Natural killer cell (primary cell): ENCODE results near the gene ECE1. TPM values are rescaled to one million over a fixed set of nuclear protein-coding genes. Genes with fewer than 3 reads are reported as not detected.
A peak's percentile ranks its signal among the peaks of the same experiment; 100 is the strongest.

Source experiments
- ATAC-seq, 3 donors: fragments of 150-1000 bp in 2 of 3; fragments of 200-7000 bp in 1 of 3; cut with Tn5 transposase; 1 replicate in 1 of 3; 2 replicates in 2 of 3; pipeline ENCODE4 v1.10.0; 2021; ENCODE audit warnings: mild to moderate bottlenecking in 2 of 3, moderate library complexity in 2 of 3
- DNase-seq, 2 donors: peaks; one replicate each; pipeline versions ENCODE4 v3.0.0 to v3.0.0-alpha.2; 2013 to 2021; ENCODE audit warnings: mixed read lengths in 1 of 2
- H3K27ac ChIP-seq: one replicate; pipeline ENCODE4 v1.5.1; 2013; ENCODE audit warnings: mild to moderate bottlenecking, low read length
- H3K27me3 ChIP-seq: one replicate; pipeline ENCODE4 v1.6.1; 2013; ENCODE audit warnings: low read length; ENCODE audit not compliant: control insufficient read depth, insufficient read depth
- H3K36me3 ChIP-seq: one replicate; pipeline ENCODE4 v1.6.1; 2013; ENCODE audit warnings: low read length; ENCODE audit not compliant: control insufficient read depth, insufficient read depth
- H3K4me1 ChIP-seq: one replicate; pipeline ENCODE4 v1.6.1; 2013; ENCODE audit warnings: low read length; ENCODE audit not compliant: control insufficient read depth, insufficient read depth
- H3K4me3 ChIP-seq: one replicate; pipeline ENCODE4 v1.5.1; 2013; ENCODE audit warnings: low read length
- H3K9me3 ChIP-seq: one replicate; pipeline ENCODE4 v1.6.1; 2013; ENCODE audit warnings: low read length; ENCODE audit not compliant: control insufficient read depth, insufficient read depth
- H3K27ac Mint-ChIP-seq, 2 donors: one replicate each; pipeline ENCODE4 v1.8.0; 2022; ENCODE audit warnings: mild to moderate bottlenecking in 2 of 2, mixed read lengths in 2 of 2, moderate library complexity in 1 of 2
- H3K27me3 Mint-ChIP-seq, 2 donors: one replicate each; pipeline ENCODE4 v1.8.0; 2022; ENCODE audit warnings: low read depth in 2 of 2, mixed read lengths in 2 of 2
- H3K36me3 Mint-ChIP-seq: one replicate; pipeline ENCODE4 v1.8.0; 2022; ENCODE audit warnings: mixed read lengths
- H3K4me1 Mint-ChIP-seq, 2 donors: one replicate each; pipeline ENCODE4 v1.8.0; 2022; ENCODE audit warnings: mixed read lengths in 2 of 2
- H3K4me3 Mint-ChIP-seq: one replicate; pipeline ENCODE4 v1.8.0; 2022; ENCODE audit warnings: mild to moderate bottlenecking, moderate library complexity, mixed read lengths
- H3K9me3 Mint-ChIP-seq, 2 donors: one replicate each; pipeline ENCODE4 v1.8.0; 2022; ENCODE audit warnings: mixed read lengths in 2 of 2
- WGBS: methylation state at CpG from one replicate; pipeline ENCODE4 v1.1.7; 2013; ENCODE audit warnings: missing lambda C conversion rate; ENCODE audit not compliant: insufficient coverage; 5-methylcytosine and 5-hydroxymethylcytosine counted together
- intact Hi-C: fragments of 100-400 bp; cut with micrococcal nuclease; formaldehyde crosslinking; loops from one replicate; pipeline ENCODE4 v1.14.2; 2022
- total RNA-seq, 4 donors: library from RNA; stranded (reverse); fragments of 120-200 nt in 1 of 4; gene quantifications; one replicate each; pipeline versions ENCODE4 v1.2.3 to v1.2.4, GENCODE V29; 2013 to 2022
- TF ChIP-seq, protein P1 (sequence below): fragments of 200-600 bp; IDR thresholded peaks from one replicate; pipeline ENCODE4 v1.8.0; 2022; ENCODE audit warnings: antibody characterized with exemption

The ECE1 gene
- total RNA-seq, 3 donors from 2014 or later (not counting 1 experiment from before 2014, with no cell fraction given), result 47.2 to 70.1 (median 50.7) TPM

- Mint-ChIP-seq H3K4me1 (peaks cover 35 to 70% of the 10 kb centered on the region in 2 donors), H3K36me3 (no peaks in the 10 kb centered on the region), H3K27me3 (no peaks in the 10 kb centered on the region), H3K9me3 (no peaks in the 10 kb centered on the region), H3K27ac (peak overlapping the region; percentile 36 to 64), H3K4me3 (no peak overlapping the region)
- Histone ChIP-seq H3K36me3 (no peaks in the 10 kb centered on the region), H3K4me1 (peaks cover 46% of the 10 kb centered on the region), H3K4me3 (no peak overlapping the region), H3K27me3 (no peaks in the 10 kb centered on the region), H3K27ac (no peak overlapping the region), H3K9me3 (no peaks in the 10 kb centered on the region)
- ATAC-seq, result no peak
- intact Hi-C loops, result no loop called here
- DNase-seq, result no peak
- TF ChIP-seq, protein P1, sequence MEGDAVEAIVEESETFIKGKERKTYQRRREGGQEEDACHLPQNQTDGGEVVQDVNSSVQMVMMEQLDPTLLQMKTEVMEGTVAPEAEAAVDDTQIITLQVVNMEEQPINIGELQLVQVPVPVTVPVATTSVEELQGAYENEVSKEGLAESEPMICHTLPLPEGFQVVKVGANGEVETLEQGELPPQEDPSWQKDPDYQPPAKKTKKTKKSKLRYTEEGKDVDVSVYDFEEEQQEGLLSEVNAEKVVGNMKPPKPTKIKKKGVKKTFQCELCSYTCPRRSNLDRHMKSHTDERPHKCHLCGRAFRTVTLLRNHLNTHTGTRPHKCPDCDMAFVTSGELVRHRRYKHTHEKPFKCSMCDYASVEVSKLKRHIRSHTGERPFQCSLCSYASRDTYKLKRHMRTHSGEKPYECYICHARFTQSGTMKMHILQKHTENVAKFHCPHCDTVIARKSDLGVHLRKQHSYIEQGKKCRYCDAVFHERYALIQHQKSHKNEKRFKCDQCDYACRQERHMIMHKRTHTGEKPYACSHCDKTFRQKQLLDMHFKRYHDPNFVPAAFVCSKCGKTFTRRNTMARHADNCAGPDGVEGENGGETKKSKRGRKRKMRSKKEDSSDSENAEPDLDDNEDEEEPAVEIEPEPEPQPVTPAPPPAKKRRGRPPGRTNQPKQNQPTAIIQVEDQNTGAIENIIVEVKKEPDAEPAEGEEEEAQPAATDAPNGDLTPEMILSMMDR, result no peak
- WGBS, result 97% methylated on average over 8 of the region's 9 CpGs
These were observed 31.9 kb upstream of the ECE1 start for GRCh38 chr1:21321963-21322680.

GRCh38 chr1:21320410-21321108, 30.3 kb upstream of the ECE1 start:
- Mint-ChIP-seq H3K9me3 (no peaks in the 10 kb centered on the region), H3K4me3 (no peak overlapping the region), H3K27me3 (no peaks in the 10 kb centered on the region), H3K4me1 (peaks cover 34 to 65% of the 10 kb centered on the region in 2 donors), H3K27ac (peak overlapping the region in 1 of 2 donors; percentile 22), H3K36me3 (no peaks in the 10 kb centered on the region)
- WGBS, result 94% methylated on average over 12 of the region's 12 CpGs
- H3K27me3 ChIP-seq, result no peaks in the 10 kb centered on the region
- no peak overlapping the region for H3K4me3 ChIP-seq
- peaks cover 38% of the 10 kb centered on the region for H3K4me1 ChIP-seq
- no peak overlapping the region for H3K27ac ChIP-seq
- H3K36me3 ChIP-seq, result no peaks in the 10 kb centered on the region
- DNase-seq, result no peak
- intact Hi-C loops, result no loop called here
- no peak for ATAC-seq
- TF ChIP-seq, protein P1, result no peak
- H3K9me3 ChIP-seq, result no peaks in the 10 kb centered on the region

GRCh38 chr1:21319447-21320407, 29.5 kb upstream of the ECE1 start:
- WGBS, result 97% methylated on average over 24 of the region's 24 CpGs
- no peaks in the 10 kb centered on the region for H3K27me3 ChIP-seq
- H3K4me1 ChIP-seq, result peaks cover 30% of the 10 kb centered on the region
- no peaks in the 10 kb centered on the region for H3K9me3 ChIP-seq
- no peaks in the 10 kb centered on the region for H3K9me3 Mint-ChIP-seq
- H3K4me3 Mint-ChIP-seq, result no peak overlapping the region
- ATAC-seq (no peak), DNase-seq (no peak)
- intact Hi-C loops, result no loop called here
- no peaks in the 10 kb centered on the region for H3K27me3 Mint-ChIP-seq
- no peaks in the 10 kb centered on the region for H3K36me3 Mint-ChIP-seq
- no peaks in the 10 kb centered on the region for H3K36me3 ChIP-seq
- TF ChIP-seq, protein P1, result no peak
- H3K27ac ChIP-seq, result no peak overlapping the region
- peak overlapping the region in 1 of 2 donors; percentile 77 for H3K27ac Mint-ChIP-seq
- no peak overlapping the region for H3K4me3 ChIP-seq
- peaks cover 30 to 58% of the 10 kb centered on the region in 2 donors for H3K4me1 Mint-ChIP-seq
